ENCODE data around the gene CD34.
A peak's percentile ranks its signal among the peaks of the same experiment; 100 is the strongest.

Gene CD34

GRCh38 chr1:207898260-207898659 lies 12.7 kb downstream of the CD34 start:
- TF ChIP-seq POLR2A (IDR thresholded peaks at IDR 0.05; ENCODE audit: low read length): no peak
- TF ChIP-seq GATA1 (IDR thresholded peaks at IDR 0.05; ENCODE audit: low read depth, low read length): no peak
- no peak for DNase-seq

GRCh38 chr1:207897188-207897587 lies 13.7 kb downstream of the CD34 start:
- TF ChIP-seq POLR2A (IDR thresholded peaks at IDR 0.05; ENCODE audit: low read length) (no peak), GATA1 (IDR thresholded peaks at IDR 0.05; ENCODE audit: low read depth, low read length) (no peak)
- peak; percentile 16 to 36 for DNase-seq

- TF ChIP-seq GATA1 (IDR thresholded peaks at IDR 0.05; ENCODE audit: low read depth, low read length) (no peak), POLR2A (IDR thresholded peaks at IDR 0.05; ENCODE audit: low read length) (no peak)
- DNase-seq: no peak
Measured at GRCh38 chr1:207896547-207896946, 14.4 kb downstream of the CD34 start.

GRCh38 chr1:207894704-207895103 lies 16.2 kb downstream of the CD34 start:
- TF ChIP-seq GATA1 (IDR thresholded peaks at IDR 0.05; ENCODE audit: low read depth, low read length) (no peak), POLR2A (IDR thresholded peaks at IDR 0.05; ENCODE audit: low read length) (no peak)
- no peak for DNase-seq

GRCh38 chr1:207893737-207894582 lies 17.0 kb downstream of the CD34 start:
- no peak for TF ChIP-seq GATA1 (IDR thresholded peaks at IDR 0.05; ENCODE audit: low read depth, low read length)
- TF ChIP-seq POLR2A (IDR thresholded peaks at IDR 0.05; ENCODE audit: low read length): no peak
- no peak for DNase-seq

GRCh38 chr1:207892764-207893163 lies 18.2 kb downstream of the CD34 start:
- TF ChIP-seq GATA1 (IDR thresholded peaks at IDR 0.05; ENCODE audit: low read depth, low read length): no peak
- no peak for TF ChIP-seq POLR2A (IDR thresholded peaks at IDR 0.05; ENCODE audit: low read length)
- DNase-seq: no peak

GRCh38 chr1:207891148-207891547 lies 19.8 kb downstream of the CD34 start:
- TF ChIP-seq POLR2A (IDR thresholded peaks at IDR 0.05; ENCODE audit: low read length) (no peak), GATA1 (IDR thresholded peaks at IDR 0.05; ENCODE audit: low read depth, low read length) (no peak)
- DNase-seq: no peak

- TF ChIP-seq GATA1 (IDR thresholded peaks at IDR 0.05; ENCODE audit: low read depth, low read length) (no peak), POLR2A (IDR thresholded peaks at IDR 0.05; ENCODE audit: low read length) (no peak)
- no peak for DNase-seq
Measured at GRCh38 chr1:207890136-207890738, 20.7 kb downstream of the CD34 start.

GRCh38 chr1:207888652-207889051 lies 22.3 kb downstream of the CD34 start:
- TF ChIP-seq GATA1 (IDR thresholded peaks at IDR 0.05; ENCODE audit: low read depth, low read length): no peak
- TF ChIP-seq POLR2A (IDR thresholded peaks at IDR 0.05; ENCODE audit: low read length): no peak
- DNase-seq: no peak

GRCh38 chr1:207887542-207888201 lies 23.3 kb downstream of the CD34 start:
- TF ChIP-seq POLR2A (IDR thresholded peaks at IDR 0.05; ENCODE audit: low read length) (no peak), GATA1 (IDR thresholded peaks at IDR 0.05; ENCODE audit: low read depth, low read length) (no peak)
- no peak for DNase-seq

GRCh38 chr1:207886227-207886626 lies 24.7 kb downstream of the CD34 start:
- DNase-seq: no peak
- TF ChIP-seq POLR2A (IDR thresholded peaks at IDR 0.05; ENCODE audit: low read length) (no peak), GATA1 (IDR thresholded peaks at IDR 0.05; ENCODE audit: low read depth, low read length) (no peak)

- peak; percentile 83 to 91 for DNase-seq
- TF ChIP-seq POLR2A (IDR thresholded peaks at IDR 0.05; ENCODE audit: low read length): no peak
- no peak for TF ChIP-seq GATA1 (IDR thresholded peaks at IDR 0.05; ENCODE audit: low read depth, low read length)
Measured at GRCh38 chr1:207885129-207886032, 25.5 kb downstream of the CD34 start.

GRCh38 chr1:207884266-207885029 lies 26.5 kb downstream of the CD34 start:
- no peak for TF ChIP-seq GATA1 (IDR thresholded peaks at IDR 0.05; ENCODE audit: low read depth, low read length)
- no peak for TF ChIP-seq POLR2A (IDR thresholded peaks at IDR 0.05; ENCODE audit: low read length)
- no peak for DNase-seq
